GM19372 (cell line): ENCODE data around the gene TMEM18.

ENCODE experiments used
- ATAC-seq: cut with Tn5 transposase; IDR thresholded peaks from one replicate; pipeline ENCODE4 v1.9.1; 2021; ENCODE audit warnings: mild to moderate bottlenecking, low read depth, moderate library complexity; ENCODE audit not compliant: unreplicated experiment

The TMEM18 gene

DNA sequence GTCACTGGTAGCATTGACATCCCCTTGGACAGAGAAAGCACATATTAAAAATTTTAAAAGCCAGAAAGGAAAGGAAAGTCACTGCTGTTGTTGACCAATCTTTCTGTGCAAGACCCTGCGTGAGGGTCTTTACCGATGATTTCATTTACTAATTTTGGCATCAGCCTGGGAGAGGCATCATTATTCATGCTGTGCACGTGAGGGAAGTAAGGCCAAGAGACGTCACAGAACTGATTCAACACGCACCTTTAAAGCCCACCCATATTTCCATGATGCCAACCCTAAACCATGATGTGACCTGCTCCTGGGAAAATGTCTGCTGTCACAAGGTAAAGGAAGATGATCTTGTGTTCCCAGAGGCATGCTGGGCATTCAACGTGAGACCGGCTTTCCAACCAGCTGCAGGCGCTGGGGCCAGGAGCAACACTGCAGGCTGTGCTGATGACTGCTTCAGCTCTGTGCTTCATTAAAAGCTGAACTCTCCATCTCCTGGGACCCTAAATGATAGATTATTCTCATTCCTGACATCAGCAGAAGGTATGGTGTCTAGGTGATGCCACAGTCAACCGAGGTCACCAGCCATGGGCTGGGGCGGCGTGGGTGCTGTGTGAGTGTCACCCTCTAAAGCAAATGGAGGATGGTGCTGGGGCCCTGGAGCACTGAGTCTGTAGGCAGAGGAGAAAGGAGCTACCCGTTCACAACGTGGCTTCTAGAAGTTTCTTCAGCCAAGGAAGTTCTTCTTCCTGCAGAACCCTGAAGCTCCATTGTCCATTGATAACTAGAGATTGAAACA is 53.9 kb downstream of the TMEM18 start:
- no peak for ATAC-seq

DNA sequence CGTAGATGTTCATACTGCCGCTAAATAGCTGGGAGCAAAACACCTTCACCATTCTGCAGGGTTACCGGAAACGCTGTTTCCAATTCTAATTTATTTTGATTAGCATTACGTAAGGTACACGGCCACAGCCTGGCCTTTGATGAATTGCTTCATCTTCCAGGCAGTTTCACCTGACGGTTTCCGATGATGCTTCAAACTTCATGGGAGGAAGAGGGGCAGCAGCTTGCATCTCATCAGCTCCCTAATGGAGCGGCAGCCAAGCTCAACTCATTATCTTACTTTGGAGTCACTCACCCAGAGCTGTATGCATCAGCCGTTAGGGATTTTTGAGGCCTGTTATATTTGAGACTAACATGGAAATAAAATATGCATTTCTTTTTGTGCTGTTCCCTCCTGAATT is 54.8 kb downstream of the TMEM18 start:
- no peak for ATAC-seq

DNA sequence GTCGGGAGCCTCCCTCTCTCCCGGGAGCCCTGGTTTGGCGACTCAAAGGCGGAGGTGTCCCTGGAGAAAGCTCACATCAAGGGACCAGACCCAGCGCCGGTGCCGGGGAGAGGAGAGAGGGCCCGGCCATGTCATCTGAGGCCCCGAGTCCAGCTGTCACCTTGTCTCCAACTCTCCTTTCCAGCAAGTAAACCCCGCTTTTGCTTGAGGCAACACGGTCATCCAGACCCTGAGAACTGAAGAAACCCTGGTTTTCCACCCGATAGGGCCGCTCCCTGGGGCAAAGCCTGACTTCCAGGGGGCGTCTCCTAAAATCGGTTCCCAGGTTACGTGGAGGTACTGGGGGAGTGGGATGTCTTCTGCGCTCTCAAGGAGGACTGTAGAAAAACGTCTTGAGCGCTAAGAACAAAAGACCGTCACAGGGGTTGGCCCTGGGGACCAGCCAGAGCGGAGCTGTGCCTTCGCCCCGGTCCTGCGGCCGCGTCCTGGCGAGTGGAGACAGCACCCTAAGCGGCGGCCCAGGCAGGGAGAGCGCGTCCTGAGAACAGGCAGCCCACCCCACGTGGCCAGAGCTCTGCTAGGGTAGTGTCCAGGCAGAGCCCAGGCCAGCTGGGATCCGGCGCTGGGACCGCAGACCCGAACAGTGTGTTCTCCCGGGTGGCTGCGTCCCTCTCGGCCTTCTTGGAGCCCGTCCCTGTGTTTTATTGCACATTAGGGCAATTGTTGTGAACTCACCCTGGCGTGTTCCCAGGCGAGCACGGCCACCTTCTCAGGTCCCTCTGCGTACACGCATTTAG is 55.7 kb downstream of the TMEM18 start:
- ATAC-seq, result no peak

DNA sequence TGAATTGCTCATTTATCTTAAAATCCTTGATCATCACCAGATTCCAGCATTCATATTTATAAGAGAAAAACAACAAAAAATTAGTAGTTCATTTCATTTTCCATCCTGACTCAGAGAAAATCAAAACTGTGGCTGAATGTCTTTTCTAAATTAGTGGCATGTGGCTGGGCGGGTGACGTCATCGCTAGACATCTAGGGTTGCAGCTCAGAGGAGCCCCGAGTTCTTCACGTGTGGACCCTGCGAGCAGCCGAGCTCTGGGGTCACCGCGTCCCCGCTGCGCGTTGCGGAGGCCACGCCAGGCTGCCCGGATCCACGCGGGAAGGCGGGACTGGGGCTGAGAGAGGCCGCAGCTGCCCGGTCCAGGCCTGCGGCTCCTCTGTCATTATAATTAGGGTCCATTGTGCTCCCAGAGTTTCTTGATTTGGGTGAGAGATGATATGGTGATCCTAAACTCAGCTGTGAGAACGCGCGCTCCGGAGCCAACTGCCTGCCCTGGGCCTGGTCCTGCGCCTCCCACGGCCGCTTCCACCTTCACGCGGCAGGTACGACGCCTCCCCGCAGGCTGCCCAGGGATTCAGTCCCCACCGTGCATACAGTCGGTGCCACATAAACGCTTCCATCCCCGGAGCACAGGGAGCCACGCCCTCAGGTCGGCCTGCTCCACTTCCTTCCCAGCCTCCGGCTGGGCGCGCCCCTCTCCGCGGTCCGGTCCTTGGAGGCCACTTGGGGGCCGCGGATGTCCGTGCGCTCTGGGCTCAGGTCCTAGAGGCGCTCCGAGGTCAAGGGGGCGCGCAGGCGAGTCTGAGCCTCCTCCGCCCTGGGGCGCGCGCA is 56.5 kb downstream of the TMEM18 start:
- no peak for ATAC-seq

DNA sequence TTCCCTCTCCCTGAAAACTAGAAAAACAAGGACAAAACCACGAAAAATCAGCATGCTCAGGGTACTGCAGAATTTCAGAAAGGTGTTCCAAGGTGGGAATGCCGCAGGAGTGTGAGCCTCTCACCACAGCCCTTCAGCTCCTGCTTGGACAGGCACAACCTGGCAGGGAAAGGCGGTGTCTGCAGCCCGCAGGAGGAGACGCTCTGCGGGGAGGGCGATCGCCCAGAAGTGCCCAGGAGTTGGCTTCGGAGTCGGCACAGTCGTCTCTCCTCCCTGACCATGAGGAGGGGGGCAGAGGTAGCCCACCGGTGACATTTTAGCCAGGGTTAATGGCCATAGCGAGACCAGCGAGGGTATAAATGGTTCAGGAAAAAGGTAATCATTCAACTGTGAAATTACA is 57.2 kb downstream of the TMEM18 start:
- no peak for ATAC-seq

DNA sequence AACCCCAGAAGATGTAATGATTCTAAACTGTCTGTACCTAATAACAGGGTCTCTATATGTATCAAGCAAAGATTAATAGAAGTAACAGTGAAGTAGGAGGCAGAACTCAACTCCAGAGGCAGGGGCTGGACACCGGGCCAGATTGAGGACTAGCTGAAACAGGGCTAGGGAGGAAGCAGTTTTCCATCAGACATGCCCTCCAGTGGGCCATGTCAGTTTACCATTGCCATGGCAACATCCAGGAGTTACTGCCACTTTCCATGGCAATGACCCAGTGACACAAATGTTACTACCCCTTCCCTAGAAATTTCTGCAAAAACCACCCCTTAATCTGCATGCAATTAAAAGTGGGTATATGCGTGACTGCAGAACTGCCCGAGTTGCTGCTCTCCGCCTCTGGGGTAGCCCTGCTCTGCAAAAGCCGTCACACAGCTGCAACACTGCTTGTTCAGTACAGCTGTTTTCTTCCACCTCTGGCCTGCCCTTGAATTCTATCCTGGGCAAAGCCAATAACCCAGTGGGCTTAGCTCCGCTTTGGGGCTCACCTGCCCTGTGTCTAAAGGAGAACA is 58.7 kb downstream of the TMEM18 start:
- ATAC-seq, result no peak

DNA sequence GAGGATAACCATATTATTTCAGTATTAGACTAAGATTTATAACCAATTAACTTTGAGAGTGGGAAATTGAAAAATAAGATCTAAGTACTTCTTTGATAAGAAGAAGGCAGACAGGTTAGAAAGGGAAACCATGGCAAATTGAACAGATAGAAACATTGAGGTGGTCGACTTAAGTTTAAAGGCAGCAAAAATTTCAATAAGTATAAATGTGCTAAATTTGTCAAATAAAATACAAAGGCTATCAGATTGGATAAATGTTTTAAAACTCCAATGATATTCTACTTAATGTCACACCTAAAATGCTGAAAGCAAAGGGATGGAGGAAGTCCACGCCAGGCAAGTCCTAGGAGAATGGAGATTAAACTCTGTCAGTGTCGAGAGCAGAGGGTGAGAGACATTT is 59.2 kb downstream of the TMEM18 start:
- no peak for ATAC-seq
